BJ (cell line): ENCODE results near the gene STK32B. TPM values are rescaled to one million over a fixed set of nuclear protein-coding genes. Genes with fewer than 3 reads are reported as not detected.

Source experiments
- CTCF ChIA-PET: fragments of 350-600 bp; formaldehyde crosslinking; extraction: SDS; loops from one replicate; lab custom pipeline; 2021; ENCODE audit warnings: antibody characterized with exemption, inconsistent platforms; lab: Yijun Ruan, JAX
- POLR2A ChIA-PET: fragments of 300-600 bp; sonication (Branson Sonifier 250); formaldehyde crosslinking; extraction: SDS; loops from one replicate; lab custom pipeline; 2021; ENCODE audit warnings: antibody characterized with exemption; lab: Charles Lee
- DNase-seq: peaks from one replicate; pipeline ENCODE4 v3.0.0-alpha.2; 2011; ENCODE audit warnings: low read depth
- H3K27me3 ChIP-seq: 2 replicates; pipeline ENCODE4 v1.6.0; 2011; ENCODE audit warnings: low read length; ENCODE audit not compliant: control insufficient read depth, insufficient read depth
- H3K36me3 ChIP-seq: 2 replicates; pipeline ENCODE4 v1.5.1; 2011; ENCODE audit warnings: low read length; ENCODE audit not compliant: control insufficient read depth, insufficient read depth
- H3K4me3 ChIP-seq: 2 replicates; pipeline ENCODE4 v1.5.1; 2011; ENCODE audit warnings: low read depth, mild to moderate bottlenecking, control low read depth, low read length
- polyA plus RNA-seq: library from polyadenylated mRNA; depleted of rRNA; stranded (reverse); fragments of >200 nt; gene quantifications from 2 replicates; pipeline ENCODE4 v1.2.3, GENCODE V29; 2011
- TF ChIP-seq, protein P1 (sequence below): IDR thresholded peaks from 2 replicates; pipeline ENCODE4 v1.5.1; 2011; ENCODE audit warnings: low read depth, mild to moderate bottlenecking, control low read depth, inconsistent platforms, low read length, moderate library complexity; ENCODE audit not compliant: insufficient read depth

Gene STK32B
- polyA plus RNA-seq, 1 experiment = 11.2 TPM

DNA sequence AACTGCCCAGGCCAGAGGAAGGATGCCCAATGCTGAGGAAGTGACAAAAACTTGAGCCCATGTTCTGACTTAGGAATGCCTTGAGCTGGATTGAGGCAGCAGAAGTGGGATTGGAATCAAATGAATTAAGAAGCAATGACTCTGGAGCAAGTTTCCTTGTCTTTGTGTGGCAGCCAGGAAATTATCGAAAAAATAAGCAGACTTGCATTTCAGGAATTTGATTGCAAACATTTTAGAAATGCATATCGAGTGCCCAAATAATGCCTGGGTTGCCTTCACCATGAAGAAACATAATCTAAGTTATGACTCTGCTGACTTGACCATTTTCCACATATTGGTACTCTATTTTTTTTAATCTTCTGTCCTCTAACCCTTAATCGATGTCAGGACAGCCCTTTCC, 41.5 kb upstream of the STK32B start:
- CTCF ChIA-PET = no interaction called here
- peaks cover 8% of the 10 kb centered on the region for H3K27me3 ChIP-seq
- POLR2A ChIA-PET = no interaction called here
- no peaks in the 10 kb centered on the region for H3K36me3 ChIP-seq
- TF ChIP-seq, protein P1, sequence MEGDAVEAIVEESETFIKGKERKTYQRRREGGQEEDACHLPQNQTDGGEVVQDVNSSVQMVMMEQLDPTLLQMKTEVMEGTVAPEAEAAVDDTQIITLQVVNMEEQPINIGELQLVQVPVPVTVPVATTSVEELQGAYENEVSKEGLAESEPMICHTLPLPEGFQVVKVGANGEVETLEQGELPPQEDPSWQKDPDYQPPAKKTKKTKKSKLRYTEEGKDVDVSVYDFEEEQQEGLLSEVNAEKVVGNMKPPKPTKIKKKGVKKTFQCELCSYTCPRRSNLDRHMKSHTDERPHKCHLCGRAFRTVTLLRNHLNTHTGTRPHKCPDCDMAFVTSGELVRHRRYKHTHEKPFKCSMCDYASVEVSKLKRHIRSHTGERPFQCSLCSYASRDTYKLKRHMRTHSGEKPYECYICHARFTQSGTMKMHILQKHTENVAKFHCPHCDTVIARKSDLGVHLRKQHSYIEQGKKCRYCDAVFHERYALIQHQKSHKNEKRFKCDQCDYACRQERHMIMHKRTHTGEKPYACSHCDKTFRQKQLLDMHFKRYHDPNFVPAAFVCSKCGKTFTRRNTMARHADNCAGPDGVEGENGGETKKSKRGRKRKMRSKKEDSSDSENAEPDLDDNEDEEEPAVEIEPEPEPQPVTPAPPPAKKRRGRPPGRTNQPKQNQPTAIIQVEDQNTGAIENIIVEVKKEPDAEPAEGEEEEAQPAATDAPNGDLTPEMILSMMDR = no peak
- DNase-seq = no peak
- no peak overlapping the region for H3K4me3 ChIP-seq

DNA sequence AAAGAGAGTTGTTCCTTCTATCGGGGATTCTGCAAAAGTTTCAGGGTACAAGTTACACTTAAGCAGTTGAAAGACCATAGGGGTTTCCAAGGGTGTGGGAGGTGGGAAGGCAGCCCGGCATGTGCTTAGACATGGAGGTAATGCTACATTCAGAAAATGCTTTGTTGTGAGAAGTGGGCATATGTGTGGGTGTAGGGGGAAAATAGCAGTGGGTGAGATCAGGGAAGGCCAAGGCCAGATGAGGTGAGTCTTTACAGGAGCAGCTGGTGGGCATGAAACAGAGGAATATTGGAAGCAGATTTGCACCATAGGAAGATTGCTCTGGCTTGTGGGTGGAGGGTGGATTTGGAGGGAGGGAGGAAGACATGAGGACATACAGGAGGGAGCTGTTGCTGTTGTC, 40.3 kb upstream of the STK32B start:
- Histone ChIP-seq H3K4me3 (no peak overlapping the region), H3K36me3 (no peaks in the 10 kb centered on the region), H3K27me3 (peaks cover 8% of the 10 kb centered on the region)
- ChIA-PET CTCF (no interaction called here), POLR2A (no interaction called here)
- TF ChIP-seq, protein P1 = no peak
- DNase-seq = no peak

DNA sequence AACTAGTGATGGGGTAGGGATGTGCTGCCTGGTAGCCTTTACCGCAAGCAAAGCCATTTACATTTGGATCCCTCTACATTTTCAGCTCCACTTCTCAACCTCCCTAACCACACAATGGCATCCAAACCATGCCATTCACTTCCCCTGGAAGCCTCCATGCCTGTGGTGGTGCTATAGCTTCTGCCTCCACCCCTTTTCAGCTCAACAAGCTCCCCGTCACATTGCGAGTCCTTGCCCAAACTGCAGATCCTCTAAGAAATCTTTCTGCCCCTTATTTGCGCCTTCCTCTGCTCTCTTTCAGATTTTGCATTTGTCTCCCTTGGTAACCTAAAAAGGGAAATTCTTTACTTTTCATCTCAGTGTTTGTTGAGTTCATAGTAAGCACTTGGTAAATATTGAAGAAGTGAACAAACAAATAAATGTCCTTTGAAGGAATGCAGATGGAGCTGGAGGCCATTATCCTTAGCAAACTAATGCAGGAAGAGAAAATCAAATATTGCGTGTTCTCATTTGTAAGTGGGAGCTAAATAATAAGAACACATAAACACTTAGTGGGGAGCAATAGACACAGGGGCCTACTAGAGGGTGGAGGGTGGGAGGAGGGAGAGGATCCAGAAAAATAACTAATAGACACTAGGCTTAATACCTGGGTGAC, 38.9 kb upstream of the STK32B start:
- Histone ChIP-seq H3K36me3 (no peaks in the 10 kb centered on the region), H3K27me3 (peaks cover 13% of the 10 kb centered on the region), H3K4me3 (no peak overlapping the region)
- DNase-seq = no peak
- TF ChIP-seq, protein P1 = no peak
- POLR2A ChIA-PET = no interaction called here
- CTCF ChIA-PET = interaction anchor here (1.3 kb wide), 1 partner anchor 9 kb away, joined by 4 read pairs; no protein-coding TSS in a partner anchor

DNA sequence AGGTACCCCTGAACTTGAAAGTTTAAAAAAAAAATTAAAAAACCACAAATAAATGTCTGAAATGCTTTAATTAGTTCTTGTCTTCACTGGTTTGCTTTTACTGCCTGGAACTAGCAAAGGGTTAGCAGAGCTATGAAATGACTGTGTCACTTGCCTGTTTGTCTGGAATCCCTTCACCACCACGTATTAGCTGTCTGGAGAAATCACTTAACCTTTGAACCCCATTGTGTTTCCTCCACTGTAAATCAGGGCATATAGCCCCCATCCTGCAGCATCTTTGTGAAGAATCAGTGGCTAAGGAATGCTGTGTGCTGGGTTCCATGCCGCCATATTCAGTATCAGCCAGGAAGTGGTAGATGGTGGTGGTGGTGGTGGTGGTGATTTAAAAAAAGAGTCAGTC, 38.3 kb upstream of the STK32B start:
- no peak overlapping the region for H3K4me3 ChIP-seq
- peaks cover 13% of the 10 kb centered on the region for H3K27me3 ChIP-seq
- ChIA-PET CTCF (interaction anchor here (1.3 kb wide), 1 partner anchor 9 kb away, joined by 4 read pairs; no protein-coding TSS in a partner anchor), POLR2A (no interaction called here)
- no peaks in the 10 kb centered on the region for H3K36me3 ChIP-seq
- TF ChIP-seq, protein P1 = no peak
- DNase-seq = no peak

DNA sequence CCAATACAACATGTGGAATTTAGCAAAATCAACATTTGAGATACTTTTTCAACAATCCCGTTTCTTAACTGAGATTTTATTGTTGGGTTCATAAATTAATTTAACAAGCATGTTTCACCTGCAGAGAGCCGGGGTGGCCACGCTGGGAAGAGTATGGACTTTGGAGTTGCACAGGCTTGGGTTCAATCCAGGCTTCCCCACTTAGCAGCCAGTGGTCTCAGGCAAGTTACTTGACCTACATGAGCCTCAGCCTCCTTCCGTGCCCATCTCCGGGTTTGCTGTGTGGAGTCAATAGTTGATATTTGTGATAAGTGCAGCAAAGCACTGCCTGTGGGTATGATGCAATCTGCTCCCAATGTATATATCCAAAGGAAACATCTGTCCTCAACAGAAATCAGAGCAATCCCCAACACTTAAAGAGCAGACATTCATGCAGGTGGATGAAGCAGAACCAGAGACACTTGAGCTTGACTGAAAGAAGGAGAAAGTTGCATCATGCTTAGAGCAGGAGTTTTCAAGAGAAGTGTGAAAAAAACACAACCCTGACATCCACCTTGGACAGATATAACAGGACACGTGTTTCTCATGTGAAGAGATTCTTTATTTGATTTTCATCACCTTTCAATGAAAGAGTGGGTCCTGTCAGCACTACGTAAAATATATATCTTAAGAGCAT, 37.1 kb upstream of the STK32B start:
- no peaks in the 10 kb centered on the region for H3K36me3 ChIP-seq
- ChIA-PET POLR2A (no interaction called here), CTCF (no interaction called here)
- H3K4me3 ChIP-seq = no peak overlapping the region
- H3K27me3 ChIP-seq = peaks cover 13% of the 10 kb centered on the region
- TF ChIP-seq, protein P1 = no peak
- no peak for DNase-seq
